Skeletal muscle satellite cell (primary cell): Measurements from ENCODE around the gene AP2M1.
"Not testable (repeated sequence)": the region's sequence is repeated elsewhere in the genome, so short reads cannot be mapped to it uniquely, and the experiment has no call there.

ENCODE experiments used
- H3K27me3 ChIP-seq: 2 replicates; pipeline ENCODE4 v1.7.0; 2013; ENCODE audit warnings: low read length; ENCODE audit not compliant: control insufficient read depth, insufficient read depth
- H3K36me3 ChIP-seq: 2 replicates; pipeline ENCODE4 v1.7.0; 2013; ENCODE audit warnings: mild to moderate bottlenecking, control low read depth, low read length; ENCODE audit not compliant: insufficient read depth
- H3K4me1 ChIP-seq: 2 replicates; pipeline ENCODE4 v1.7.0; 2013; ENCODE audit warnings: low read length; ENCODE audit not compliant: control insufficient read depth, insufficient read depth
- H3K4me2 ChIP-seq: 2 replicates; pipeline ENCODE4 v1.7.0; 2013; ENCODE audit warnings: mild to moderate bottlenecking, low read length
- H3K4me3 ChIP-seq: 2 replicates; pipeline ENCODE4 v1.7.0; 2013; ENCODE audit warnings: low read length
- H3K9ac ChIP-seq: 2 replicates; pipeline ENCODE4 v1.7.0; 2013; ENCODE audit warnings: mild to moderate bottlenecking, low read depth, low read length, moderate library complexity
- H3K9me3 ChIP-seq: replicated peaks from 2 replicates; pipeline ENCODE4 v1.7.0; 2013; ENCODE audit warnings: mild to moderate bottlenecking, control low read depth, low read length

The AP2M1 gene

GRCh38 chr3:184160456-184160855, 14.2 kb upstream of the AP2M1 start:
- Histone ChIP-seq H3K9ac (peak overlapping the region; percentile 46), H3K9me3 (no peaks in the 10 kb centered on the region), H3K4me1 (peaks cover 36% of the 10 kb centered on the region), H3K27me3 (no peaks in the 10 kb centered on the region), H3K36me3 (peaks cover 40% of the 10 kb centered on the region), H3K4me3 (peak overlapping the region; percentile 55), H3K4me2 (peak overlapping the region; percentile 69)

GRCh38 chr3:184162571-184163070, 12.0 kb upstream of the AP2M1 start:
- Histone ChIP-seq H3K36me3 (peaks cover 62% of the 10 kb centered on the region), H3K4me1 (peaks cover 28% of the 10 kb centered on the region)
- not testable (repeated sequence) for H3K27me3 ChIP-seq, H3K4me2 ChIP-seq, H3K9me3 ChIP-seq, H3K9ac ChIP-seq, H3K4me3 ChIP-seq

- Histone ChIP-seq H3K4me2 (no peak overlapping the region), H3K36me3 (peaks cover 81% of the 10 kb centered on the region), H3K4me3 (no peak overlapping the region), H3K27me3 (no peaks in the 10 kb centered on the region), H3K9ac (no peak overlapping the region), H3K9me3 (no peaks in the 10 kb centered on the region), H3K4me1 (peaks cover 35% of the 10 kb centered on the region)
Measured at GRCh38 chr3:184164648-184165330, 9.9 kb upstream of the AP2M1 start.

- Histone ChIP-seq H3K4me2 (no peak overlapping the region), H3K4me3 (no peak overlapping the region), H3K9ac (no peak overlapping the region), H3K4me1 (peaks cover 29% of the 10 kb centered on the region), H3K36me3 (peaks cover 81% of the 10 kb centered on the region), H3K27me3 (no peaks in the 10 kb centered on the region), H3K9me3 (no peaks in the 10 kb centered on the region)
Measured at GRCh38 chr3:184165543-184165942, 9.1 kb upstream of the AP2M1 start.

GRCh38 chr3:184166671-184167070, 8.0 kb upstream of the AP2M1 start:
- Histone ChIP-seq H3K4me2 (no peak overlapping the region), H3K9me3 (no peaks in the 10 kb centered on the region), H3K36me3 (peaks cover 88% of the 10 kb centered on the region), H3K4me1 (peaks cover 26% of the 10 kb centered on the region), H3K4me3 (no peak overlapping the region), H3K27me3 (no peaks in the 10 kb centered on the region), H3K9ac (no peak overlapping the region)

GRCh38 chr3:184167786-184168185, 6.9 kb upstream of the AP2M1 start:
- H3K4me1 ChIP-seq = peaks cover 34% of the 10 kb centered on the region
- H3K36me3 ChIP-seq = peaks cover 86% of the 10 kb centered on the region
- no peak overlapping the region for H3K4me3 ChIP-seq
- H3K9me3 ChIP-seq = no peaks in the 10 kb centered on the region
- H3K27me3 ChIP-seq = no peaks in the 10 kb centered on the region
- no peak overlapping the region for H3K4me2 ChIP-seq
- H3K9ac ChIP-seq = no peak overlapping the region

GRCh38 chr3:184168363-184169120, 6.1 kb upstream of the AP2M1 start:
- peaks cover 41% of the 10 kb centered on the region for H3K4me1 ChIP-seq
- peaks cover 78% of the 10 kb centered on the region for H3K36me3 ChIP-seq

GRCh38 chr3:184169896-184170875, 4.5 kb upstream of the AP2M1 start:
- Histone ChIP-seq H3K27me3 (no peaks in the 10 kb centered on the region), H3K36me3 (peaks cover 68% of the 10 kb centered on the region), H3K4me3 (no peak overlapping the region), H3K4me2 (no peak overlapping the region), H3K9ac (no peak overlapping the region), H3K9me3 (no peaks in the 10 kb centered on the region), H3K4me1 (peaks cover 49% of the 10 kb centered on the region)

More at GRCh38 chr3:184168363-184169120, 6.1 kb upstream of the AP2M1 start:
- Histone ChIP-seq H3K9ac (peak overlapping the region; percentile 22), H3K27me3 (no peaks in the 10 kb centered on the region), H3K4me2 (peak overlapping the region; percentile 26), H3K9me3 (no peaks in the 10 kb centered on the region), H3K4me3 (no peak overlapping the region)

GRCh38 chr3:184171562-184171961, 3.1 kb upstream of the AP2M1 start:
- Histone ChIP-seq H3K36me3 (peaks cover 58% of the 10 kb centered on the region), H3K27me3 (no peaks in the 10 kb centered on the region), H3K4me1 (peaks cover 49% of the 10 kb centered on the region), H3K9ac (no peak overlapping the region), H3K4me3 (no peak overlapping the region), H3K4me2 (peak overlapping the region; percentile 38), H3K9me3 (no peaks in the 10 kb centered on the region)

GRCh38 chr3:184172681-184173373, 1.8 kb upstream of the AP2M1 start:
- H3K4me3 ChIP-seq = peak overlapping the region; percentile 18
- H3K27me3 ChIP-seq = no peaks in the 10 kb centered on the region
- no peak overlapping the region for H3K9ac ChIP-seq
- H3K4me1 ChIP-seq = peaks cover 60% of the 10 kb centered on the region
- peaks cover 55% of the 10 kb centered on the region for H3K36me3 ChIP-seq
- H3K9me3 ChIP-seq = no peaks in the 10 kb centered on the region
- H3K4me2 ChIP-seq = peak overlapping the region; percentile 45
